Measurements from ENCODE around the gene DCC.

DCC gene

DNA sequence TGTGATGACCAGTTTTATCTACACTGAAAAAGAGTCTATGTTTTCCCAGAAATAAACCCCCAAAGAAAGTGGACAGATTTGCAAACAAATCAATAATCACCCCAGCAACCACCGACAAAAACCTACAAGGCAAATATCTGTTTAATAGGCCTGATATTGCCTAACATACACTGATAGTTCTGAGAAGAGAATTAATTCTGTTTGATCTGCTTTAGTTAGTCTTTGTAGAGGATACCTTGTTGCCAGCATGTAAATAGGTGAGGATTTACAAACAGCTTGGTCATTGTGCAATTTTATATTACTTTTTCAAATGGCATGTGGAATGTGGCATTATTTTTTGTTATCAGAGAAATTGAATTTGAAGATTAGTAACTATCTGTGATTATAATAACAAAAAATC lies 86.5 kb downstream of the DCC start:
- no peak for ATAC-seq

DNA sequence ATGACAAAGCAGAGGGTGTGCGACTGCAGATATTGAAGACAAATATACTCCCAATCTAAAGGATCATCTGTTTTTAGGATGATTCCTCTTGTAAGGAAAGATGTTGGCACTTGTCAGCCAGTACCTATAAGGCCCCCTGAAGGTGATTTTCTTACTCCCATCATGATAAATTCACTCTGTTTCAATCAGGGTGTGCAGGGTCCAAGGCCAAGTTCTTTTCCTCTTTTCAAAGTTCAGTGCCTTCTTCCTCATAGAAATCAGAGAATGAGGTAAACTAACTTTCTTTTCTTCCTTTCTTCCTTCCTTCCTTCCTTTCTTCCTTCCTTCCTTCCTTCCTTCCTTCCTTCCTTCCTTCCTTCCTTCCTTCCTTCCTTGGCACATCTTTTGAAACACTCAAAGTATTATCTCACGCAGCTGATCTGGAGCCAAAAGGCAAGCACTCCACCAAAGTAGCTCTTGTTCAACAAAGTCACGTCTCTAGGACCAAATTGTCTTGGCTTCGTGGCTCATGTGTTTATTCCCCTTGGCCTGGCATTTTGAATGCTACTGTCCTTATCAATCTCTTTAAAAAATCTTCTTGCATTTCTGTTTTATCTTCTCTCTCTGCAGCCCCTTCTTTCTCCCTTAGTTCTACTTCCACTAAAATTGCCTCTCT lies 87.7 kb downstream of the DCC start:
- no peak for ATAC-seq

DNA sequence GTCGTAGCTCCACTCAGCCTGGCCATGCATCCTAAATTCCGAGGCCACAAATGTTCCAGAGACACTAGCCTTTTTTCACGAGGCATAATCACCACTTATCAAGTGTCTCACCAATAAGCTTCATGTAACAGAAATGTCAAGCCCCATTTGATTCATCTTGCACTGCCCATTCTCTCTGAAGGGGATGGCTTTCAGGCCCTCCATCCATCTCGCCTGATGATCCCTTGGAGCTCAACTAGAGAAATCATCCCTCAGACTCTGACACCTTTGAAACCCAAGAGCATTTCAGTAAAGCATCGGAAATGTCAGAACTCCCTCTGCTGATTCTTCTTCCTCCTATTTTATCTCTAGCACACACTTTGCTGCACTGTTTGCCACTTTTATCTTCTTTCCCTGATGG lies 91.7 kb downstream of the DCC start:
- ATAC-seq, result no peak

DNA sequence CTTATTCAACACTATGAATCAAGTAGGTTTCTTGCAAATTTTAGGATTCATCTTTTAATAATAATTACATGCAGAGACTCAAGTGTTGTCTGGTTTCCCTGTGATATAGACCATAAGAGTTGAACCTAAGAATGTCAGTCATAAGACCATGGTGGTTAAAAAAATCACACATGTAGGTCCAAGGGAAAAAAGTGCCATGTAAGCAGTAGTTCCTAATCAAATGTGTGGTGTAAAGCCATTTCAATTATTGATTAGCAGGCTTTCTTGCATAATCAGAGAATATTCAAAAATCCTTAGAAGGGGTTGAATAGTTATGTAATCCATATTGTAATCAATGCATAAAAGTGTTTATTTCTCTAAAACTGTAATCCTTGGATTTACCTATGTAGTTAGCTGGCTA lies 93.8 kb downstream of the DCC start:
- ATAC-seq, result no peak

DNA sequence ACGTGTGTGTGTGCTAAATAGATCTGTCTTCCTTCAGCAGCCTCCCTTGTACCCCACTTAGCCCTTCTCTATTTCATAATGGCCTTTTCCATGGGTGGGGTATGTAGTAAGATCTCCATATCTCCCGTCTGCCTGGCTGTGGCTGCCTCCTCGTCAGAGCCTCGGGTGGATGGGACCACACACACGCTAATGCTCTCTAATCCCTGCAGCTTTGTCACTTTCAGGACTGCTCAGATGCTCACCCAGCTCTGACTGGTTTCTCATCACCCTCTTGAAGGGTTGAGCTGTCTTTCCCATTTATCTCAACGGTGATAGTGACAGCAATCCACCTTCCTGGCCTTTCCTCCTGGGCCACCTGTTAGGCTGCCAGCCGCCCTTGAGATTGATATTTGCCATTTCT lies 95.3 kb downstream of the DCC start:
- no peak for ATAC-seq

DNA sequence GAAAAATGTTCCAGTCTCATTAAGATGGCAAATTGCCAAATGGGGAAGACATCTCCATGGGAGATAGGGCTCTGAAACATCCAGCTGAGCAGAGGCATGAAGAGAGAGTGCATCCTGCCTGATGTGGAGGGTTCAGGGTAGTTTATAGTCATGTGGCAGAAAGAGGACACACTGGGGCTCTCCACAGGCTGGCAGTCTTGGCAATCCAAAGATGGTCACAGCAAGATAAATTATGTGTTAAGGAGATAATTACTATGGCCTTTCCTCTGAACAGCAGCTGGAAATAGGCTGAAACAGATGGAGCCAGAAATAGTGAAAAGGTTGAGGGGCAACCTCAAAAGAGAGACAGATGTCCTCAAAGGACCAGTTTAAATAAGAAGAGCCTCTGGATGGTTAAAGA lies 97.2 kb downstream of the DCC start:
- no peak for ATAC-seq

DNA sequence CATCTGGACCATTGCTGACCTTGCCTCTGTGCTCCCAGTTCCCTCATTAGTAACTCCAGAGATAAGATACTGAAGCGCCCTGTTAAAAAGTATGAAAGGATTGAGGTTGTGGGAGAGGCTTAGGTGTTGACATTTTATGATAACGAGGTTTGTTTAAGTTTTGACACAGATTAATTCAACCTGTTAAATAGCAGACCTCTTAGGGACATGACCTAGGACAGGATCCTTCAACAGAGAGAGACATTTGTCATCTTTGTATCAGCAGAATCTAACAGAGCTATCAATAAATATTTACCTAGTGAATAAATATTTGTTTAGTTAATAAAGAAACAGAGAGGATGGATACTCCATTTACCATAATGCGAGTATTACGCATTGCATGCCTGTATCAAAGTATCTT lies 99.5 kb downstream of the DCC start:
- no peak for ATAC-seq

DNA sequence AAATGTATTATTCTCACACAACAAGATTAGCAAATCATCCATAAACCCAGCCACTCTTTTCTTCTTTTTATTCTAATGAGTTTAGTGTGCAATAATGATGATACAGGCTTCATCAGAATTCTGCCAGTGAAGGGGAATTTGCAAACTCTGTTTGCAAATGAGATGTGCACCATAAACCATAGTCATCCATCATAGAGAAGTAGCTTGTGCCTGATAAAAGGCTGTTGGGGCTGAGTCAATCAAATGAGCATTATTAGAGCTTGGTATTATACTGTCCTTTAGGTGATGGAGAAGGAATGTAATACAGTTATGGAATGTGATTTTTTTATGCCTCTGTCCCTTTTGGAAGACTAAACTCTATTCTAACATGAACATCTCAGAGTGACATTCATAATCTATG lies 101.8 kb downstream of the DCC start:
- no peak for ATAC-seq

DNA sequence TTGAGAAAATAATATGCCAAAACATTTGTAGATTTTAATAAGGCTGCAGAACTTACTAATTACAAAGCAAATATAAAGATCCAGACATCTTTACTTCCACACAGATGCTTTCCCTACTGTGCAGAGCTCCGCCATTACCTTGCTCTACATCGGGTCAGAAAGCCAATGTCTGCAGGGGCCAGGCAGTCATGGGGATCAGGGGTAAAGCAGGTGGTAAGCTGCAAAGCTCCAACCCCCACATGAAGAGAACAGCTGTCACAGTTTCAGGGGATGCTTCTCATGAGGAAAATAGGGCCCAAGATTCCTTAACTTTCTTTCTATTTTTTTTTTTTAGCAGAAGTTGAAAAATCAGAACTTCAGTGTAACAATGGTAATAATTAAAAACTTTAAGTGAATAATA lies 102.7 kb downstream of the DCC start:
- ATAC-seq, result no peak

DNA sequence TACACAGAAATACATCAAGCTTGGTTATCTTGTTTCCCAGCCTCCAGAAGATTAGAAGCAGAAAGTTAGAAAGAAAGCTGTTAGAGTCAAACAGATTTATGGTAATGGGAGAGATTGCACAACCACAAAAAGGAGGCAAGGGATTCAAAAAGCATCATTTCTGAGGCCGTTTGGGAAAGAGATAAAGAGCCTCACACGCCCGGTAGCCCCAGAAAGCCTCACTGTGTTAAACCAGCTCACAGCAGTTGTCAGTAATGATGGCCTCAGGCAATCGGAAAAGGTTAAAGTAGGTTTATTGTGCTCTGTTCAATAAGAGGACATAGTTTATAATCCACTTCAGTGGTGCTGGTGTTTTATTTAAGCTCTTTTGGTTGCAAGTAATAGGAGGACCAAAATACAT lies 111.3 kb downstream of the DCC start:
- ATAC-seq, result no peak

DNA sequence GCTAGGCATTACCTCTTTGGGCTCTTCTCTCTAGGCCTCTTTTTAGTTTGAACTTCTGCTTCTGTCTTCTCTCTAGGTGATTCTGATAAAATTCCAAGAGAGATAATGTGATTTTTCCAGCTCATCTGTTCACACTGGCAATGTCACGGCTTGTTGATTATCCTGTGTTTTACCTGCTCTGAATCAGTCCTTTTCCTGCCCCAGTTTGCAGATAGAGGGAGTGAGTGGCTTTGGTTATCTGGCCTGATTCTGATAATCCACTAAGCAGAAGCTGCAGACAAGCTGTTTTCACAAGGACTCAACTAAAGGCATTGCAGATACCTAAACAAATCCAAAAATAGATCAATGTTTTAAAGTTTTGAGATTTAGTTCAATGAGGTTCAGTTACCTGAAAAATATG lies 111.9 kb downstream of the DCC start:
- no peak for ATAC-seq

DNA sequence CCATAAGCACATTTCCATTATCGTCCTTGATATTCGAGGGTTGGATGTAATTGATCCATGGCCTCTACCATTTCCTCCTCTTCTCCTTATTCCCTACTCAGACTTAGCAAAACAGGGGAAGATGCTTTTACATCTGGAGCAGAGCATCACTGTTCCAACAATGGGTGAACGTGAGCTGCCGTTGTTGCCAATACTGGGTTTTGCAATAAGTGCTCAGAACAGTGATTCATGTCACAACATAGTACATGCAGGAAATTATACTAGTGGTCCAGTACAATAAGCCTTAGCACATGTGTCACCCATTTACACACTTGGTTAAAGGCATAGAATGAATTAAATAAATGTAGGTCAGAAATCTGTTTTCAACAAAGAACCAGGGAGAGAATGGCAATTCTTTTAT lies 112.4 kb downstream of the DCC start:
- ATAC-seq, result no peak

DNA sequence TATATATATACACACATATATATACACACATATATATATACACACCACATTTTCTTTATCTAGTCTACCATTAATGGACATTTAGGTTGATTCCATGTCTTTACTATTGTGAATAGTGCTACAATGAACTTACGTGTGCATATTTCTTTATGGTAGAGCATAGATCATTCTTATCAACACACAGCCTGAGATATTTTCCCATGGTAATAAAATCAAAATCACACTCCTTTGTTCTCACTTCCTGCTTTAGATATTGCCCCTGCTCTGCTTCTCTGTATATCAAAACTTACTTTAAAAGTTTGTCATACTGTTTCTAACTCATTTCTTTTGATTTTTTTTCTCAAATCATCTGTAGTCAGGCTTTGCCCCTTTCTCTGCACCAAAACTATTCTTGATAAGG lies 119.9 kb downstream of the DCC start:
- no peak for ATAC-seq

DNA sequence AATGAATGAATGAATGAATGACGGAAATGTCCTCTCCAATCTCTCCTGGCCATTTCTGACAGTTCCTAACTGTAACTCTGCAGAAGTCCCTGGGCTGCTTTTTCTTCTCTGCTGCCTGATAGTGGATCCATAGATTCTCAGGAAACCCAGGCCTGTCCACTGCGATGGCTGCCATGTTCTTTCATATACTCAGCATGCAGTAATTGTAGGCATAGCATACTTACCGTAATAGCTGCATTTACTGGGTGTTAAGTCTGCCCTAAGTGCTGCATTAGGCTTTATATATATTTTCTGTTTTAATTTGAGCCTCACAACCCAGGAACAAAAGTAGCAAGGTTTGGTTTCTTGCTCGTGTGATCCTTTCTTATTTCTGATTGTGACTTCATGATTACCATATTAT lies 122.9 kb downstream of the DCC start:
- ATAC-seq, result no peak

DNA sequence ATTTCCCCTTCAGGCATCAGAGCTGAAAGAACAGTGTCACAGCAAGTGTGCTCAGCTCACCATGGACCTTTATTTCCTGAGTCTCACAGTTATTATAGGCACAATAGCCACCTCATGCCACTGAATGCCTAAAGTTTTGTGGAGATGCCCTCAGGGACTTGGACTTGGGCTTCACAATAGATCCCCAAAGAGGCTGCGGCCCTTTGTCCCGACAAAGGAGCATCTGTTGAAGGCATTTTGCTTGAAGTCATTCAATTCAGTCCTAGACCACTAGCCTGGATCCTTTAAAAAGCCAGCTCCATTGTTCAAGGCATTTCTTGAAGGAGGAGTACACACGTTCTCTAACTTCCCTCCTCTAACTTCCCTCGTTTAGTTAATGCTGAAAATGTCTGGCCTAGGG lies 125.4 kb downstream of the DCC start:
- ATAC-seq, result no peak

DNA sequence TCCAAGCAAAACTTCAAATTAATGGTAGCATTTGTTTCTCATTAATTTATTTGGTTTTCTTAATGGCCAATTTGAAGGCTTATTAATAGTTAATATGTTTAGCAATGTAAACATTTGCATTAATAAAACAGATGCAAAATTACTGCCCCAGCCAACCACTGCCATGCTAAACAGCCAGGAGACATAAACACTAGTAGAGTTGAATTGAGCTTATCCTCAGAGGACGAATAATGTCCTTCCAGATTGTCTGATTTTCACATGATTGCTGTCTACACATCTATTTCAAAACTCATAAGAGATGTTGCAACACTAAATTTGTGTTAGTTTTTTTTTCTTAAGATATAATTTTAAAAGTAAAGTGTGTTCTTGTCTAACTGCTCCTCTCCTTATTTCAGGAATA lies 128.5 kb downstream of the DCC start:
- ATAC-seq, result no peak

DNA sequence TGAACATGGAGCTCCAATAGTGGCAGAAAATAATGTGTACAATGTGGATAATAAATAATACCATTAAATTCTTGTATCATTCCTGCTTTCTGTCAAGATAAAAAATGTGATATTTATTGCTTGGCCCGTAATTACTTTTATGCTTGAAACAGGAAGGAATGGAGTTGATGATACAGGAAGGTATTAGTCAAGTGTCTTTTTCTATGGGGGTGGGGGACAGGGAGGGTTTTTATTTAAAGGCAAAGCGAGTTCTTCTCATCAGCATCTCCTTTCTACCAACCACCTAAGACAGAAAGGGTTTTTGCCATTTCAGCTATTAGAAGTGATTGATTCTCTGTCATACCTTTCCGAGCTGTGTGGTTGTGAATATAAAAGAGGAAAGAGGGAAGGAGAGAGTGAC lies 135.3 kb downstream of the DCC start:
- ATAC-seq, result no peak

DNA sequence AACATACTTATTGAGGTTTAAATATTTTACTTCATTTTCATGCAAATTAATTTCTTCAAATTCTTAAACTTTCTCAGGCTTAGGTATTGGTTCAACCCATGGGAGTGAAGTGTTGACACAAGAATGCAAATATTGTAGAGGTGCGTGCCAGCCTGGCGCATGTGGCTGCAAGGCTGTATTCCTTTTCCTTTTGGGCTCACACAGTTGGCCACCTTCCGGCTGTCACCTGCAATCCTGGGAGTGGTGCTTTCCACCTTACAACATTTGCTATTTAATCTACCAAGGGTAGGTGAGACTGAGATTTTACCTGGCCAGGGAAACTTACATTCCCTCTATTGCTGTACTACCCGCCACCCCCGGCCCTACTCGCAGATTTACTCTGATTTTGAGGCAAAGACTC lies 141.1 kb downstream of the DCC start:
- no peak for ATAC-seq

DNA sequence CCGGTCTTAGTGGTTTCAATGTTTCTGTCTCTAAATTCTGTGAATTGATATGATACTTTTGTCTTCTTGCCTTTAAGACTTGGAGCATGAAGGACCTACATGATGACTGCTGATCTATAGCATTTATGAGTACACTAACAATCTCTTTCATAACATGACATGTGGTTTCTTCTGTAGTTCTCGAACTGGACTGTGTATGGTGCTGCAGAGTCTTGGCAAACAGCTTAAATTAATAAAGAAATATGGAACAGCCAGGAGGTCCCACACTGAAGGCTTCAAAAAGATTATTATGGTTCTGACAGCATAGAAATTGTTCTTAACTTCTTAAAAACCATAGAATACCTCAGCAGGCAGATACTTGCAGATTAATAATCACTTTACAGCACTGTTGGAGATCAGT lies 145.0 kb downstream of the DCC start:
- no peak for ATAC-seq

DNA sequence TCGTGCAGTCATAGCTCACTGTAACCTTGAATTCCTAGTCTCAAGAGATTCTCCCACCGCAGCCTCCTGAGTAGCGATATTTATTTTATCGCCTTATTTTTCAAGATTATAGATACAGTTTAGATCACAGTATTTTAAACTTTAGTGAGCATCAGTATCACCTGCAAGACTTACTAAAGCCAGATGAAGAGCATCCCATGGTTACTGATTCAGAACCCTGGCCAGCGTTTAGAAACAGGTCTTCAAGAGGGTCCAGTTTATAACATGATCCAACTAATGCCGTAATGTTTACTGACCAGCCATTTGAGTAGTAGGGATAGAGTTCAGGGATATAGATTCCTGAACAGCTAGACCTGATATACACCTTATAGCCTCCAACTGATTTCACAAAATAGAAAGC lies 146.1 kb downstream of the DCC start:
- ATAC-seq, result no peak

DNA sequence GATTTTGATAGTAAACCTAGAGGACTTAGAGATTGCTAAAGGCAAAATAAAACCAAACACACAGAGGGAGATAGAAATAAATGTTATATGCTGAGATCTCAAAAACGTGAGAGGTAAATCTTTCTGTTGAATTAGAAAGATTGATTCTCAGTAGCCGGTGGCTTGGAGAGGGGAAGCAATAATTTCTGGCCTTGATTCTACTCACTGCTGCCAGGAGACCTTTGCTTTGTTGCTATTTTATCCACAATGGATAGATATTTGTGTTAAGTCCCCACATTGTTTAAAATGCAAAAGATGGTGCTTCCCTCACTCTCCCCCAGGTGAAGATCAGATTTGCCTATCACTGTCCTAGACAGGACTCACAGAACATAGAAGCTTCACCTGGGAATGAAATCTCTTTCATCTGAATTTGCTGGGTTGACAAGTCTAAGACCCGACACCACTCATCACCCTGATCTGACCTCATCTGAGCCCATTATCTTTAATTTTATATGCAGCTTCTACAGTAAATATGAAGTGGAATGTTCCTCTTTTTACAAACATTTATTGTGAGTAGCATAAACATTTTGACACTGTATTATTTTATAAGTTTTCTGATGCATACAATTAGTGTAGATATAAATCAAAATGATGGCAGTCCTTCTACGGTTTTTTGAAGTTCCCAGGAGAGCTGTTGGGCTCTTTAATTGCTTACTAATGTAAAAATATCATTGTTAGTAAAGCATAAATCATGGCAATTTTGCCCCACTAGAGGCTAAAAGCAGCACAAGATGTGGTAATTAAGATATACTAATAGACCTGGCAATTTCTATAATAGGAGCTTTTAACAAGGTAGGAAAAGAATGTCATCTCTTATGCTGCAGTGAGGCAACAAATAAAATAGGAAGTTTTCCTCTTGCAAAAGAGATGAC lies 149.7 kb downstream of the DCC start:
- ATAC-seq, result no peak

DNA sequence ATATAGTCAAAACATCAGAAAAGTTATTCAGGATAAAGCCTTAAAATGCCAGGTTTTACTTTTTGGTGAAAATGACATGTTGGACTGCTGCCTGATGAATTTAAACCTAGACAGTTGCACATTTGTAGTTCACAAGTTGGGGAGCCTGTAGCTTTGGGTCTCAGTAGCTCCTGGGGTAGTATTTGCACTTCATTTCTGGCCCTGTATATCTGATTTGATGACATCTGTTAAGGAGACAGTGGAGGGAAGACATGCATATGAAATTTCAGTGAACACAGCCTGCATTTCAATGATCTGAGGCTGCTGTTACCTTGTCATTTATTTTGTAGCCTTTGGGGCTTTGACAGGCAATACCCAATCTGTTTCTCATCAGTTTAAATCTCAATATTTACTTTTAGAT lies 156.4 kb downstream of the DCC start:
- ATAC-seq, result no peak

DNA sequence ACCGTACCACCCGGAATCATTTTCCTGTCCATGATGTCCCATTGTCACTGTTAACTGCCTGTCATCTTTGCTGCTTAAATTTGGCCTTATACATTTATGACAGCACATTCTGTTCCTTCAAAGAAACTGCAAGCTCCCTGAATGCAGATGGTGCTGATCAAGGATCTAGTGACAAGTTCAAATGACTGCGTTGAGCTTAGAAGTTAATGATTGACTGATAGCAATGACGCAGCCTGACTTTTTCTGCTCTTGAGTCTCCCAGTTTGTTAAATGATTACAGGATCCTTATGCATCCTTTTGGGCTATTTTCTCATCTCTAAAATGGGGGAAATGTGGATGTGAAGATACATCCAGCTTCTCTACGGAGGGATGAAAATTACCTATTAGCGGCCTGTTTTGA lies 159.0 kb downstream of the DCC start:
- ATAC-seq, result no peak

DNA sequence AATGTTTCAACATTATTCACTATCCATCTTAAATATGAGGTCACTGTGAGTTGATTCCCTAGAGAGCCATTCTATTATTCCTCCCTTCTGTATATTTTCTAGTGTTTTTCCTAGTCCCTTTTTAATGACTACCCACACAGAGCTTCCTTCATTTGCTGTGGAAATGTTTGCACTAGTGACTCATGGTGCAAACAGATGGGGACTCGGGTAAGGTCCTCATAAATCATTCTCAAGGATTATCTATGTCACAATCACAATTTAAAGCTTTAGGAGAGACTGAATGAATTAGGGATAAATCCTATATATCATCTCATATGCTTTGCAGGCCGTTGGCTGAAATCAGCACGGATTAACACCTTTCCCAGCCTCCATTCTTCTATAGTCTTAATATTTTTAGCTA lies 159.6 kb downstream of the DCC start:
- ATAC-seq, result no peak

DNA sequence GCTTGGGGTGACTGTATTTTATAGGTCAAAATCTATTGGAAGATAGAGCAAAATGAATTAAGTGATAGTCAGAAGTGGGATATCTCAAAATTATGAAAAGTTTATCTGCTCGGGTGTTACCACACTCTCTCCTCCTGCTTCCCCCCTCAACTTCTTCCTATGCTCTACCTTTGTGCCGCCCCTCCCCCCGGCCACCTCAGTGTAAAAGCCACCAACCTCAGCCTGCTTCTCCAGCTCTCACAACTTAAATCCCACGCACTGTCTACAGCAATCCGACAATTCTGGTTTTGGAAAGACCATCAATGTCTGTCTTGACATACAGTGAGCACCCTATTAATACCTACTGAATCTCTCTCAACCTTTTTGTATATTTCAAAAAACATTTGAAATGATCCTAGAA lies 164.6 kb downstream of the DCC start:
- ATAC-seq, result no peak
